ENCODE data around the gene HYCC2.

HYCC2 gene

DNA sequence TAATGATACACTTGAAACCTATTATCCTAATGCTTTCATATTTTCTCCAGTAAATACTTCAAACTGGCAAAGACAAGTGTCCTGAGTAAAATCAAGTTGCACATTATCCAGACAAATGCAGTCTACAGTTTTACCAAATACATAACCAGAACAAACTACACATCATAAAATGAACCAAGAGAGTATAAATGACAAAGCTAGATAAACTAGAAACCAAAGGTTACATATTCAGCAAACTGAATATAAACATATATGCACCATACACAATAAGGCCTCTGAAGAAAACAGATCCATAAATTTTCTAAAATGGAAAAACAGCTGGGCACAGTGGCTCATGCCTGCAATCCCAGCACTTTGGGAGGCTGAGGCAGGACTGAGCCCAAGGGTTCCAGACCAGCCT, 47.0 kb downstream of the HYCC2 start:
- DNase-seq (ENCODE audit: low spot score) = no peak
- Histone ChIP-seq H3K36me3 (ENCODE audit: low read depth) (peaks cover 24% of the 10 kb centered on the region), H3K4me1 (ENCODE audit: insufficient read depth, poor library complexity, severe bottlenecking) (no peaks in the 10 kb centered on the region), H3K4me3 (ENCODE audit: severe bottlenecking) (no peak overlapping the region), H3K27ac (ENCODE audit: poor library complexity, severe bottlenecking) (no peak overlapping the region), H3K9me3 (ENCODE audit: severe bottlenecking) (no peaks in the 10 kb centered on the region), H3K27me3 (ENCODE audit: insufficient read depth, poor library complexity, severe bottlenecking) (no peaks in the 10 kb centered on the region)
- TF ChIP-seq, protein P1, sequence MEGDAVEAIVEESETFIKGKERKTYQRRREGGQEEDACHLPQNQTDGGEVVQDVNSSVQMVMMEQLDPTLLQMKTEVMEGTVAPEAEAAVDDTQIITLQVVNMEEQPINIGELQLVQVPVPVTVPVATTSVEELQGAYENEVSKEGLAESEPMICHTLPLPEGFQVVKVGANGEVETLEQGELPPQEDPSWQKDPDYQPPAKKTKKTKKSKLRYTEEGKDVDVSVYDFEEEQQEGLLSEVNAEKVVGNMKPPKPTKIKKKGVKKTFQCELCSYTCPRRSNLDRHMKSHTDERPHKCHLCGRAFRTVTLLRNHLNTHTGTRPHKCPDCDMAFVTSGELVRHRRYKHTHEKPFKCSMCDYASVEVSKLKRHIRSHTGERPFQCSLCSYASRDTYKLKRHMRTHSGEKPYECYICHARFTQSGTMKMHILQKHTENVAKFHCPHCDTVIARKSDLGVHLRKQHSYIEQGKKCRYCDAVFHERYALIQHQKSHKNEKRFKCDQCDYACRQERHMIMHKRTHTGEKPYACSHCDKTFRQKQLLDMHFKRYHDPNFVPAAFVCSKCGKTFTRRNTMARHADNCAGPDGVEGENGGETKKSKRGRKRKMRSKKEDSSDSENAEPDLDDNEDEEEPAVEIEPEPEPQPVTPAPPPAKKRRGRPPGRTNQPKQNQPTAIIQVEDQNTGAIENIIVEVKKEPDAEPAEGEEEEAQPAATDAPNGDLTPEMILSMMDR (IDR thresholded peaks at IDR 0.05; ENCODE audit: poor library complexity, severe bottlenecking) = no peak
- ATAC-seq (ENCODE audit: low read depth) = no peak

DNA sequence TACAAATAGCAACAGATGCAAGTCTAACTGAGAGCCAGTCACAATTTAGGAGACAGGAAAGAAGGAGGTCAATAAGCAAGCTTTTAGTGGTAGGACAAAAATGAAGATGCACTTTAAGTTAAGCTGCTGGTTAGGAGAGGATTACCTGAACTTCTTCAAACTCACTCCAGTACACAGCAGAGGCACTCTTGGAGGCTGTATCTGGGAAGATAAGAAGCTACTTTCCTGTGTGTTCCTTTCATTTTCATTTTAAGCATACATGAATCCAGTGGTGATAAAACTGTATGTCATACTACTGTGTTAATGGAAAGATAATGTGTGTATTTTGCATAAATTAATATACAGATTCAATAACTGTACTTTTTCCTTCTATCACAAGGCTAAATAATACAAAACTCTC, 49.6 kb downstream of the HYCC2 start:
- Histone ChIP-seq H3K27ac (ENCODE audit: poor library complexity, severe bottlenecking) (no peak overlapping the region), H3K9me3 (ENCODE audit: severe bottlenecking) (no peaks in the 10 kb centered on the region), H3K4me3 (ENCODE audit: severe bottlenecking) (no peak overlapping the region), H3K27me3 (ENCODE audit: insufficient read depth, poor library complexity, severe bottlenecking) (no peaks in the 10 kb centered on the region), H3K4me1 (ENCODE audit: insufficient read depth, poor library complexity, severe bottlenecking) (no peaks in the 10 kb centered on the region), H3K36me3 (ENCODE audit: low read depth) (peaks cover 32% of the 10 kb centered on the region)
- no peak for ATAC-seq (ENCODE audit: low read depth)
- DNase-seq (ENCODE audit: low spot score) = no peak
- TF ChIP-seq, protein P1 (IDR thresholded peaks at IDR 0.05; ENCODE audit: poor library complexity, severe bottlenecking) = no peak
